A549 (cell line): Measurements from ENCODE around the gene PILRB. TPM values are rescaled to one million over a fixed set of nuclear protein-coding genes. Genes with fewer than 3 reads are reported as not detected.
"Not testable (repeated sequence)": the region's sequence is repeated elsewhere in the genome, so short reads cannot be mapped to it uniquely, and the experiment has no call there.

Source experiments
- ATAC-seq, 2 experiments: fragments of 200-7000 bp in 1 of 2; fragments of >200 bp in 1 of 2; cut with Nextera tagmentation in 1 of 2; cut with Tn5 transposase in 1 of 2; 3 replicates each; pipeline versions ENCODE4 v1.8.0 to v1.9.1; 2018 to 2020; ENCODE audit warnings: mild to moderate bottlenecking in 1 of 2, moderate library complexity in 1 of 2
- CTCF ChIA-PET: fragments of 300-600 bp; sonication (Branson Sonifier 250); formaldehyde crosslinking; extraction: SDS; loops from one replicate; lab custom pipeline; 2021; ENCODE audit warnings: antibody characterized with exemption, inconsistent platforms; lab: Yijun Ruan, JAX
- POLR2A ChIA-PET: fragments of 350-600 bp; formaldehyde crosslinking; extraction: SDS; loops from one replicate; lab custom pipeline; 2021; ENCODE audit warnings: antibody characterized with exemption, inconsistent platforms; lab: Yijun Ruan, JAX
- DNase-seq, 2 experiments: peaks; one replicate each; pipeline versions ENCODE4 v3.0.0 to v3.0.0-alpha.2; 2011 to 2016; ENCODE audit warnings: low read depth in 1 of 2, low spot score in 1 of 2
- FAIRE-seq: peaks from 2 replicates; lab custom pipeline; 2011; peaks lifted over from hg19 to GRCh38; lab: Jason Lieb, UNC
- H3K27ac ChIP-seq, 2 experiments: fragments of >200 bp; sonication (Bioruptor Twin); formaldehyde crosslinking; 3 replicates each; pipeline ENCODE4 v1.5.1; 2016 to 2017
- H3K4me1 ChIP-seq: fragments of >200 bp; sonication (Bioruptor Twin); formaldehyde crosslinking; 3 replicates; pipeline ENCODE4 v1.6.1; 2016
- H3K4me2 ChIP-seq: fragments of >200 bp; sonication (Bioruptor Twin); formaldehyde crosslinking; 3 replicates; pipeline ENCODE4 v1.6.1; 2016
- H3K4me3 ChIP-seq: fragments of >200 bp; sonication (Bioruptor Twin); formaldehyde crosslinking; 3 replicates; pipeline ENCODE4 v1.5.1; 2016
- H3K9me3 ChIP-seq: fragments of >200 bp; sonication (Bioruptor Twin); formaldehyde crosslinking; 3 replicates; pipeline ENCODE4 v1.6.1; 2016
- CEBPB ChIP-seq, 2 experiments: fragments of >200 bp in 1 of 2; sonication (Bioruptor Twin) in 1 of 2; formaldehyde crosslinking in 1 of 2; IDR thresholded peaks; 2 replicates each; pipeline ENCODE4 v1.6.1; 2012 to 2016
- CHD2 ChIP-seq: fragments of 150-350 bp; IDR thresholded peaks from 2 replicates; pipeline ENCODE4 v1.6.1; 2014; ENCODE audit warnings: low read length; ENCODE audit not compliant: partially characterized antibody
- EHF ChIP-seq: fragments of 250-450 bp; sonication (Bioruptor Pico); IDR thresholded peaks from 2 replicates; pipeline ENCODE4 v1.5.0; 2020; ENCODE audit warnings: mild to moderate bottlenecking
- EHMT2 ChIP-seq: fragments of 200-600 bp; sonication (generic); IDR thresholded peaks from 2 replicates; pipeline ENCODE4 v1.6.1; 2016; ENCODE audit warnings: antibody characterized with exemption, low read depth, mild to moderate bottlenecking, moderate library complexity
- ESRRA ChIP-seq: fragments of 150-350 bp; IDR thresholded peaks from 2 replicates; pipeline ENCODE4 v1.6.1; 2014; ENCODE audit warnings: mild to moderate bottlenecking, low read length, borderline replicate concordance
- FOSB ChIP-seq: fragments of 250-450 bp; sonication (Bioruptor Pico); IDR thresholded peaks from 2 replicates; pipeline ENCODE4 v1.5.0; 2020; ENCODE audit warnings: mild to moderate bottlenecking, moderate library complexity
- FOSL2 ChIP-seq, 2 experiments: fragments of 450-650 bp in 1 of 2; fragments of >200 bp in 1 of 2; sonication (Bioruptor Twin) in 1 of 2; formaldehyde crosslinking; IDR thresholded peaks; 2 replicates each; pipeline versions ENCODE4 v1.5.0 to v1.6.1; 2016 to 2020; ENCODE audit warnings: mild to moderate bottlenecking in 1 of 2, moderate library complexity in 1 of 2
- GATA3 ChIP-seq: IDR thresholded peaks from 2 replicates; pipeline ENCODE4 v1.6.1; 2012; ENCODE audit warnings: borderline replicate concordance
- HDAC2 ChIP-seq: fragments of 200-600 bp; sonication (generic); IDR thresholded peaks from 2 replicates; pipeline ENCODE4 v1.6.1; 2016
- HEYL ChIP-seq: fragments of 250-450 bp; sonication (Bioruptor Pico); IDR thresholded peaks from 2 replicates; pipeline ENCODE4 v1.8.0; 2021; ENCODE audit warnings: mild to moderate bottlenecking, moderate library complexity
- HOXA7 ChIP-seq: fragments of 250-450 bp; sonication (Bioruptor Pico); IDR thresholded peaks from 2 replicates; pipeline ENCODE4 v1.5.0; 2020; ENCODE audit warnings: mild to moderate bottlenecking, moderate library complexity
- NR3C1 ChIP-seq: fragments of >200 bp; sonication (Bioruptor Twin); formaldehyde crosslinking; IDR thresholded peaks from 3 replicates; pipeline ENCODE4 v1.6.1; 2017
- RCOR1 ChIP-seq: fragments of 150-350 bp; IDR thresholded peaks from 2 replicates; pipeline ENCODE4 v1.6.1; 2014; ENCODE audit warnings: antibody characterized with exemption, low read length, low read depth
- RNF2 ChIP-seq: fragments of 200-600 bp; sonication (generic); IDR thresholded peaks from 2 replicates; pipeline ENCODE4 v1.6.1; 2016; ENCODE audit warnings: low read depth, mild to moderate bottlenecking, antibody characterized with exemption, moderate library complexity, borderline replicate concordance
- WGBS: methylation state at CpG from one replicate; pipeline ENCODE4 v1.1.6; 2017; ENCODE audit errors: missing lambda C conversion rate; 5-methylcytosine and 5-hydroxymethylcytosine counted together
- polyA plus RNA-seq, 4 experiments: library from polyadenylated mRNA; depleted of rRNA in 3 of 4; stranded (reverse); fragments of >200 nt; fragmentation: RNase III in 1 of 4; extraction: RNeasy Plus Mini Kit Qiagen cat#74134 plus additional on column Dnase treatment in 1 of 4; gene quantifications; 2 replicates in 3 of 4; 3 replicates in 1 of 4; pipeline ENCODE4 v1.2.3, GENCODE V29; 2011 to 2017
- TF ChIP-seq, protein P1 (sequence below): fragments of >200 bp; sonication (Bioruptor Twin); formaldehyde crosslinking; IDR thresholded peaks from 3 replicates; pipeline ENCODE4 v1.6.1; 2016
- TF ChIP-seq, protein P2 (sequence below): fragments of 150-350 bp; IDR thresholded peaks from 2 replicates; pipeline ENCODE4 v1.6.1; 2014; ENCODE audit warnings: low read depth, mild to moderate bottlenecking, low read length

The PILRB gene
- polyA plus RNA-seq, 2 of the 4 experiments (the other 2 are of a cell fraction), result 24.9 to 47.8 TPM

DNA sequence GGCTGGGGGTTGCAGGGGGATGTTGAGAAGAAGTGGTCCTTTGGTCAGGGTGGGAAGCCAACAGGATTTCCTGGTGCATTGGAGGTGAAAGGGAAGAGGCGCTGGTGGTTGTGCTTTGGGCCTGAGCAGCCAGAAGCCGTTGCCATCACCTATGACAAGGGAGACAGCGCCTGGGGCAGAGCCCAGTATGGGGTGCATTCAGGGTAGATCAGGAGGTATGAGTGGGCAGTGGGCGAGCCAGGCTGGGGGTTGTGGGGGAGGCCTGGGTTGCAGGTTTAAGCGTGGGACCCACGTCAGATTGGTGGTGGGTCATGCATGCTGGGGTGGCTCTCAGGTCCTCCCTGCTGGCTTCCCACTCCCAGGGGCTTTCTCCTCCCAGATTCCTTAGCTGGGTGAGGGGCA lies 6.3 kb upstream of the PILRB start:
- no peak overlapping the region for H3K4me3 ChIP-seq
- no peak for DNase-seq
- no peak; a peak in 1 of 6 replicates for ATAC-seq
- WGBS, result 95% methylated on average over 6 of the region's 6 CpGs
- ChIA-PET CTCF (no interaction called here), POLR2A (no interaction called here)
- H3K9me3 ChIP-seq, result no peaks in the 10 kb centered on the region
- FAIRE-seq, result no peak
- H3K4me1 ChIP-seq, result no peaks in the 10 kb centered on the region
- H3K27ac ChIP-seq, result no peak overlapping the region
- no peak overlapping the region for H3K4me2 ChIP-seq
- TF ChIP-seq HDAC2, result no peak
- TF ChIP-seq EHF (CRISPR knock-in tag), result no peak
- TF ChIP-seq RCOR1, result no peak
- no peak for TF ChIP-seq ESRRA
- TF ChIP-seq HOXA7, result no peak
- TF ChIP-seq, protein P1, sequence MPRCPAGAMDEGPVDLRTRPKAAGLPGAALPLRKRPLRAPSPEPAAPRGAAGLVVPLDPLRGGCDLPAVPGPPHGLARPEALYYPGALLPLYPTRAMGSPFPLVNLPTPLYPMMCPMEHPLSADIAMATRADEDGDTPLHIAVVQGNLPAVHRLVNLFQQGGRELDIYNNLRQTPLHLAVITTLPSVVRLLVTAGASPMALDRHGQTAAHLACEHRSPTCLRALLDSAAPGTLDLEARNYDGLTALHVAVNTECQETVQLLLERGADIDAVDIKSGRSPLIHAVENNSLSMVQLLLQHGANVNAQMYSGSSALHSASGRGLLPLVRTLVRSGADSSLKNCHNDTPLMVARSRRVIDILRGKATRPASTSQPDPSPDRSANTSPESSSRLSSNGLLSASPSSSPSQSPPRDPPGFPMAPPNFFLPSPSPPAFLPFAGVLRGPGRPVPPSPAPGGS, result no peak
- TF ChIP-seq EHMT2, result no peak
- TF ChIP-seq GATA3, result no peak
- TF ChIP-seq HEYL (CRISPR knock-in tag), result no peak
- no peak for TF ChIP-seq NR3C1
- no peak for TF ChIP-seq CHD2
- no peak for TF ChIP-seq RNF2

DNA sequence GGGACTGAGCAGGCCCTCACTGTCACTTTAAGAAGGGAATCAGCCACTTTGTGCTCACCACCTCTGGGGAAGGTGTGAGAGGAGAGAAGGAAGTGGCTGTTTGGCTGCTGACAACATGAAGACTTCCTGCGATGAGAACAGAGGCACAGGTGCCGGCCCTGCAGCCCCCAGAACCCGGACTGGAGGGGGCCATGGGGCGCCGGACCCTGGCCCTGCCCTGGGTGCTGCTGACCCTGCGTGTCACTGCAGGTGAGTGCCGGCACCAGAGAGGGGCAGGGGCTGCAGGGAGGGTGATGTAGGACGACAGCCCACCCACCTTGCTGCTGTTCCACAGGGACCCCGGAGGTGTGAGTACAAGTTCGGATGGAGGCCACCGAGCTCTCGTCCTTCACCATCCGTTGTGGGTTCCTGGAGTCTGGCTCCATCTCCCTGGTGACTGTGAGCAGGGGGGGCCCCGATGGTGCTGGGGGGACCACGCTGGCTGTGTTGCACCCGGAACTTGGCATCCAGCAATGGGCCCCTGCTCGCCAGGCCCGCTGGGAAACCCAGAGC lies 5.6 kb upstream of the PILRB start:
- H3K4me1 ChIP-seq, CTCF ChIA-PET, H3K9me3 ChIP-seq, FAIRE-seq, H3K4me3 ChIP-seq, ATAC-seq, POLR2A ChIA-PET, DNase-seq, H3K27ac ChIP-seq, H3K4me2 ChIP-seq: not testable (repeated sequence)
- 91% methylated on average over 9 of the region's 18 CpGs for WGBS

DNA sequence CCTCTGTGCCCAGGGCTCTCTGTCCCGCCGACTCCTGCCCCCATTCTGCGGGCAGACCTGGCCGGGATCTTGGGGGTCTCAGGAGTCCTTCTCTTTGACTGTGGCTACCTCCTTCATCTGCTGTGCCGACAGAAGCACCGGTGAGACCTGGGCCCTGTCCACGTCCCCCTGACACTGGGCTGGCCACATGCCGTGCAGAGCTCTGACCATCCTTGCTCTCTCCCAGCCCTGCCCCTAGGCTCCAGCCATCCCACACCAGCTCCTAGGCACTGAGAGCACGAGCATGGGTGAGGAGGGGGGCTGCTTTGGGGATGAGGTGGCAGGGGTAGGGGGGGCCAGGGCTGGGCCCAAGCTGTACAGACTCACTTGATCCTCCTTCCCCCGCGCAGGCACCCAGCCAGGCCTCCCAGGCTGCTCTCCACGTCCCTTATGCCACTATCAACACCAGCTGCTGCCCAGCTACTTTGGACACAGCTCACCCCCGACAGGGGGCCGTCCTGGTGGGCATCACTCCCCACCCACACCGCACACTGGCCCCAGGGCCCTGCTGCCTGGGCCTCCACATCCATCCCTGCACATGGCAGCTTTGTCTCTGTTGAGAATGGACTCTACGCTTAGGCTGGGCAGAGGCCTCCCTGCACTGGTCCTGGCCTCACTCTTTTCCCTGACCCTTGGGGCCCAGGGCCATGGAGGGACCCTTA lies 4.8 kb upstream of the PILRB start:
- FAIRE-seq (no peak), ATAC-seq (no peak; a peak in 1 of 6 replicates)
- POLR2A ChIA-PET, result no interaction called here

More for the DNA sequence above, 4.8 kb upstream of the PILRB start:
- 97% methylated on average over 13 of the region's 16 CpGs for WGBS
- TF ChIP-seq FOSB (CRISPR knock-in tag) (no peak), FOSL2 (IDR thresholded peaks at IDR 0.05) (no peak), FOSL2 (CRISPR knock-in tag; IDR thresholded peaks at IDR 0.05) (no peak), CEBPB (IDR thresholded peaks at IDR 0.05) (no peak)
- TF ChIP-seq, protein P2, sequence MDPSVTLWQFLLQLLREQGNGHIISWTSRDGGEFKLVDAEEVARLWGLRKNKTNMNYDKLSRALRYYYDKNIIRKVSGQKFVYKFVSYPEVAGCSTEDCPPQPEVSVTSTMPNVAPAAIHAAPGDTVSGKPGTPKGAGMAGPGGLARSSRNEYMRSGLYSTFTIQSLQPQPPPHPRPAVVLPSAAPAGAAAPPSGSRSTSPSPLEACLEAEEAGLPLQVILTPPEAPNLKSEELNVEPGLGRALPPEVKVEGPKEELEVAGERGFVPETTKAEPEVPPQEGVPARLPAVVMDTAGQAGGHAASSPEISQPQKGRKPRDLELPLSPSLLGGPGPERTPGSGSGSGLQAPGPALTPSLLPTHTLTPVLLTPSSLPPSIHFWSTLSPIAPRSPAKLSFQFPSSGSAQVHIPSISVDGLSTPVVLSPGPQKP, result no peak
- TF ChIP-seq, protein P1, result no peak
- no peak overlapping the region for H3K27ac ChIP-seq
- CTCF ChIA-PET, result no interaction called here
- H3K4me3 ChIP-seq, result no peak overlapping the region
- H3K4me1 ChIP-seq, result no peaks in the 10 kb centered on the region
- DNase-seq, result no peak
- no peaks in the 10 kb centered on the region for H3K9me3 ChIP-seq
- H3K4me2 ChIP-seq, result no peak overlapping the region
